Measurements from ENCODE around the gene GPR45. TPM values are rescaled to one million over a fixed set of nuclear protein-coding genes. Genes with fewer than 3 reads are reported as not detected.

GPR45 gene
- total RNA-seq, 2 donors from 2014 or later: not detected

DNA sequence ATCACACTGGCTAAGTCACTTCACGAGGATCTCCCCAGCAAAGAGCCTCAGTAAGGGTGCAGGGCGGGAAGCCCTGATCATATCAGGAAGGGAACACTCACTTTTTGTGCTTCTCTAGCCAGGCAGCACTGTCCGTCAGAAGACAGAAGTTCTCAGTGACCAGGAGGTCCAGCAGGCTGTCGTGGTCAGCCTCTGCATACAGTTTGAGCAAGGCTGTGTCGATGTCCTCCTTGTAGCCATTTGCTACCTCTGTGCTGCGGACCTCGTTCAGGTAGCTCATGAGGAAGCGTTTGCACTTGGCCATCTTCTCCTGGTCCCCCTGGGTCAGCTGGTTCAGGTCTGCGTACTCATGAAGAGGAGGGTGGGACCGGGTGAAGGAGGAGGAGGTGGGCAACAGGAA is 38.7 kb downstream of the GPR45 start:
- Histone ChIP-seq H3K4me1 (no peaks in the 10 kb centered on the region), H3K27me3 (no peaks in the 10 kb centered on the region), H3K9me3 (no peaks in the 10 kb centered on the region), H3K36me3 (peaks cover 66% of the 10 kb centered on the region), H3K27ac (no peak overlapping the region), H3K4me3 (no peak overlapping the region)
- TF ChIP-seq, protein P1, sequence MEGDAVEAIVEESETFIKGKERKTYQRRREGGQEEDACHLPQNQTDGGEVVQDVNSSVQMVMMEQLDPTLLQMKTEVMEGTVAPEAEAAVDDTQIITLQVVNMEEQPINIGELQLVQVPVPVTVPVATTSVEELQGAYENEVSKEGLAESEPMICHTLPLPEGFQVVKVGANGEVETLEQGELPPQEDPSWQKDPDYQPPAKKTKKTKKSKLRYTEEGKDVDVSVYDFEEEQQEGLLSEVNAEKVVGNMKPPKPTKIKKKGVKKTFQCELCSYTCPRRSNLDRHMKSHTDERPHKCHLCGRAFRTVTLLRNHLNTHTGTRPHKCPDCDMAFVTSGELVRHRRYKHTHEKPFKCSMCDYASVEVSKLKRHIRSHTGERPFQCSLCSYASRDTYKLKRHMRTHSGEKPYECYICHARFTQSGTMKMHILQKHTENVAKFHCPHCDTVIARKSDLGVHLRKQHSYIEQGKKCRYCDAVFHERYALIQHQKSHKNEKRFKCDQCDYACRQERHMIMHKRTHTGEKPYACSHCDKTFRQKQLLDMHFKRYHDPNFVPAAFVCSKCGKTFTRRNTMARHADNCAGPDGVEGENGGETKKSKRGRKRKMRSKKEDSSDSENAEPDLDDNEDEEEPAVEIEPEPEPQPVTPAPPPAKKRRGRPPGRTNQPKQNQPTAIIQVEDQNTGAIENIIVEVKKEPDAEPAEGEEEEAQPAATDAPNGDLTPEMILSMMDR (IDR thresholded peaks at IDR 0.05): no peak
- no peak for DNase-seq (ENCODE audit: low spot score)

DNA sequence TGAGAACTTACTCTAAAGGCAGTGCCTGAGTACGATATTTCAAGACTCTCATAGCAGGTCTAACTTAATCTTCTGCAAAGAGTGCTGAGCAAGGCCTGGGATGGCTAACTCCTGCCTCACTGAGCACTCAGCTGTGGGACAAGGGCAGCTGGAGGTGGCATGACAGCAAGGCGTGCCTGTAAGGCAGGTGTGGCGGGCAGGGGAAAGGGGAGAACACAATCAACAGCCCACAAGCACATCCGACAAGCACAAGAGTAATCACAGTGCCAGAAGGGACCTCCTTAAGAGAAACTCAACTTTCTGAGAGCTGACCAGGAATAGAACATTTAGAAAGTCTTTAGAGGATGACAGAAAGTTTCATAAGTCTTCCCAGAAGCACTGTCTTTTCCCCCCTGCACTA is 42.0 kb downstream of the GPR45 start:
- TF ChIP-seq, protein P1 (IDR thresholded peaks at IDR 0.05): no peak
- Histone ChIP-seq H3K27ac (no peak overlapping the region), H3K4me3 (no peak overlapping the region), H3K36me3 (peaks cover 69% of the 10 kb centered on the region), H3K9me3 (no peaks in the 10 kb centered on the region), H3K27me3 (no peaks in the 10 kb centered on the region), H3K4me1 (no peaks in the 10 kb centered on the region)
- DNase-seq (ENCODE audit: low spot score): no peak

DNA sequence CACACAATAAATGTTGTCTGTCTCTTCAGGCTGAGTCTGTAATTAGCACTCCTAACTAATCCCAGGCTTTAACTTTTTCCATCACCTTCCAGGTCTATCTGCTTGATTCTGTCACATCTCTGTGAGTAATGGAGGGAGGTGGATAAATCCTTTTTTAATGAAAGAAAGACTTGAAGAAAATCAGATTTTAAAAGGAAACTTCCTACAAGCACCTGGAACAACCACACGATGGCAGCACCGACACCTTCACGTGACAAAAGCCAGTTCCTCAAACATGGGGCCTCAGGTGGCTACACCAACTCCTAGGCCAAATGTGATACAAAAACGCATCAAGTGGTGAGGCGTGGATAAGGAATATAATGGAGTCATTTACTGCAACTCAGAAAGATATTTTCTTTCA is 46.1 kb downstream of the GPR45 start:
- DNase-seq (ENCODE audit: low spot score): no peak
- TF ChIP-seq, protein P1 (IDR thresholded peaks at IDR 0.05): peak in 1 of 2 donors; percentile 44
- H3K4me3 ChIP-seq: no peak overlapping the region
- no peaks in the 10 kb centered on the region for H3K9me3 ChIP-seq
- no peaks in the 10 kb centered on the region for H3K4me1 ChIP-seq
- H3K27me3 ChIP-seq: no peaks in the 10 kb centered on the region
- H3K36me3 ChIP-seq: peaks cover 45% of the 10 kb centered on the region
- no peak overlapping the region for H3K27ac ChIP-seq

DNA sequence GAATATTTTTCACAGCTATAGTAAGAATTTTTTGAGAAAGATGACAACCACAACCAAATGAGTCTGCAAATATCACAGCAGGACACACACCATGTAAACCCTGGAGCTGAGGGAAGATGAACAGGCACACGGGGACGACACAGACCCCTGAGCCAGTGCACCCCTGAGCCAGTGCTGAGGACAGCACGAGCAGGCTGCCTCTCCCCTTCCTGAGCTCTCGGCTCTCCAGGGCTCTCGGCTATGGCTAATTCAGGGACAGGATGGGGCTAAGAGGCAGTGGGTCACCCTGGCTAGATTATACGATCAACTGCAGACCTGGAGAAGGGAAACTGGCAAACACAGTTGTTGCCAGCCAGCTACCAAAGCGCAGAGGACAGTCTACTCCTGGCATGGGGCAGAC is 46.6 kb downstream of the GPR45 start:
- H3K36me3 ChIP-seq: peaks cover 44% of the 10 kb centered on the region
- DNase-seq (ENCODE audit: low spot score): no peak
- no peaks in the 10 kb centered on the region for H3K9me3 ChIP-seq
- H3K4me1 ChIP-seq: no peaks in the 10 kb centered on the region
- no peak overlapping the region for H3K27ac ChIP-seq
- TF ChIP-seq, protein P1 (IDR thresholded peaks at IDR 0.05): no peak
- no peak overlapping the region for H3K4me3 ChIP-seq
- H3K27me3 ChIP-seq: no peaks in the 10 kb centered on the region

DNA sequence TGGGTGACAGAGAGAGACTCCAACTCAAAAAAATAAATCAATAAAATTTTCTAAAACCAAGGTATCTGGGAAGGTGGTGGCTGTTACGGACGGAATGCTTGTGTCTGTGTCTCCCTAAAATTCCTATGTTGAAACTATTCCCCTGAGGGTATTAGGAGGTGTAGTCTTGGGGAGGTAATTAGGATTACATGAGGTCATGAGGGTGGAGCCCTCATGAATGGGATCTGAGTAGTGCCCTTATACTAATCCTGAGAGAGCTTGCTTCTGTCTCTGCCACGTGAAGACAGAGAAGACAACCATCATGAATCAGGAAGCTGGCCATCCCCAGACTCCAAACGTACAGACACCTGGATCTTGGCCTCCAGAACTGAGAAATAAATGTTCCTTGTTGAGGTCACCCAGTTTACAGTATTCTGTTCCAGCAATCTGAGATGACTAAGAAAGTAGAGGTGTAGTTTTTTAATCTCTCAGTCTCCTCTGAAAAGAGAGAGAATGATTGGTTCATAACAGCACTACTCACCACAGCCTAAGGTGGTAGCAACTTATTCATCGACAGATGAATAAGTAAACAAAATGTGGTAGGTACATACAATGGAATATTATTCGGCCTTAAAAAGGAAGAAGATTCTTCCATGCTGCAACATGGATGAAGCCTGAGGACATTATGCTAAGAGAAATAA is 49.6 kb downstream of the GPR45 start:
- TF ChIP-seq, protein P1 (IDR thresholded peaks at IDR 0.05): no peak
- DNase-seq (ENCODE audit: low spot score): no peak
- H3K27ac ChIP-seq: no peak overlapping the region
- H3K27me3 ChIP-seq: no peaks in the 10 kb centered on the region
- H3K36me3 ChIP-seq: peaks cover 36% of the 10 kb centered on the region
- H3K4me3 ChIP-seq: no peak overlapping the region
- H3K9me3 ChIP-seq: no peaks in the 10 kb centered on the region
- H3K4me1 ChIP-seq: no peaks in the 10 kb centered on the region

DNA sequence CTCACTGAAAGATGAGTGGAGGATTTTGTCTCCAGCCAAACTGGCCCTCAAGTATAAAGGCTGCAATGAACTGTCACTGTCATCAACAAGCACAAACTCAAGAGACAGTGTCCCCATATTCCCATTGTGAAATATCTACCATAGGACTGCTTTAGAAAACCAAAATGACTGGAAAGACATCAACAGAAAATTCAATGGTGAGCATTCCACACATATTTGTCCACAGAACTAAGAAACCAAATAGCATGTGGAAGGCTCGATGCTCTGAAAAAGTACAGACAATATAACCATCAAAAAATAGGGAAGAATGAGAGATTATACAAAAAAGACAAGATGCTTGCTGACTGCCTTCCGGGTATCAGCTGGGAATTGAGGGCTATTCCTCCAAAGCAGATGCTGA is 50.4 kb downstream of the GPR45 start:
- peaks cover 28% of the 10 kb centered on the region for H3K36me3 ChIP-seq
- no peaks in the 10 kb centered on the region for H3K9me3 ChIP-seq
- no peaks in the 10 kb centered on the region for H3K27me3 ChIP-seq
- no peaks in the 10 kb centered on the region for H3K4me1 ChIP-seq
- DNase-seq (ENCODE audit: low spot score): no peak
- TF ChIP-seq, protein P1 (IDR thresholded peaks at IDR 0.05): no peak
- H3K4me3 ChIP-seq: no peak overlapping the region
- no peak overlapping the region for H3K27ac ChIP-seq
